Measurements from ENCODE around the gene MOB3C.
A peak's percentile ranks its signal among the peaks of the same experiment; 100 is the strongest.

The MOB3C gene

GRCh38 chr1:46637444-46638083, 21.0 kb upstream of the MOB3C start:
- no peak for DNase-seq (ENCODE audit: low read depth)

GRCh38 chr1:46635205-46635604, 18.6 kb upstream of the MOB3C start:
- no peak for DNase-seq (ENCODE audit: low read depth)

GRCh38 chr1:46630719-46631118, 14.1 kb upstream of the MOB3C start:
- DNase-seq (ENCODE audit: low read depth) = no peak

- no peak for DNase-seq (ENCODE audit: low read depth)
These were observed 7.4 kb upstream of the MOB3C start for GRCh38 chr1:46623743-46624644.

- DNase-seq (ENCODE audit: low read depth) = no peak
These were observed 5.7 kb upstream of the MOB3C start for GRCh38 chr1:46622344-46622743.

- no peak for DNase-seq (ENCODE audit: low read depth)
These were observed 5.3 kb upstream of the MOB3C start for GRCh38 chr1:46621930-46622329.

GRCh38 chr1:46619656-46620258, 3.1 kb upstream of the MOB3C start:
- peak; percentile 69 for DNase-seq (ENCODE audit: low read depth)

GRCh38 chr1:46618754-46619415, 2.3 kb upstream of the MOB3C start:
- no peak for DNase-seq (ENCODE audit: low read depth)

GRCh38 chr1:46617833-46618232, 1.2 kb upstream of the MOB3C start:
- no peak for DNase-seq (ENCODE audit: low read depth)

GRCh38 chr1:46617108-46617800, 643 bp upstream of the MOB3C start:
- DNase-seq (ENCODE audit: low read depth) = no peak

GRCh38 chr1:46615735-46616134, 876 bp downstream of the MOB3C start:
- no peak for DNase-seq (ENCODE audit: low read depth)

- no peak for DNase-seq (ENCODE audit: low read depth)
These were observed 1.5 kb downstream of the MOB3C start for GRCh38 chr1:46615088-46615487.

GRCh38 chr1:46614604-46614984, 2.0 kb downstream of the MOB3C start:
- DNase-seq (ENCODE audit: low read depth) = no peak

GRCh38 chr1:46613661-46614603, 2.7 kb downstream of the MOB3C start:
- DNase-seq (ENCODE audit: low read depth) = peak; percentile 63

GRCh38 chr1:46612937-46613660, 3.5 kb downstream of the MOB3C start:
- DNase-seq (ENCODE audit: low read depth) = no peak

- no peak for DNase-seq (ENCODE audit: low read depth)
These were observed 4.9 kb downstream of the MOB3C start for GRCh38 chr1:46611691-46612221.

GRCh38 chr1:46607345-46608130, 9.1 kb downstream of the MOB3C start:
- DNase-seq (ENCODE audit: low read depth) = no peak

GRCh38 chr1:46606255-46606965, 10.2 kb downstream of the MOB3C start:
- DNase-seq (ENCODE audit: low read depth) = no peak

All from CMK (cell line).